HCT116 (cell line): Measurements from ENCODE around the gene ZAR1L. TPM values are rescaled to one million over a fixed set of nuclear protein-coding genes. Genes with fewer than 3 reads are reported as not detected.
A peak's percentile ranks its signal among the peaks of the same experiment; 100 is the strongest.

Experiments used
- ATAC-seq: fragments of 200-7000 bp; cut with Tn5 transposase; 2 replicates; pipeline ENCODE4 v1.9.1; 2020; ENCODE audit warnings: mild to moderate bottlenecking, moderate library complexity
- BruUV-seq: library from RNA; stranded (reverse); fragments of 400-500 nt; replicated peaks from 2 replicates; lab custom pipeline; 2021; lab: Mats Ljungman, UMichigan
- CTCF ChIA-PET: fragments of 300-600 bp; sonication (Branson Sonifier 250); formaldehyde crosslinking; loops from one replicate; lab custom pipeline; 2021; ENCODE audit warnings: antibody characterized with exemption; lab: Charles Lee
- POLR2A ChIA-PET: fragments of 300-600, 350-600 bp; sonication (Branson Sonifier 250); formaldehyde crosslinking; loops from one replicate; lab custom pipeline; 2021; ENCODE audit warnings: antibody characterized with exemption; lab: Charles Lee
- RAD21 ChIA-PET, 2 experiments: fragments of 300-600 bp; sonication (Branson Sonifier 250); formaldehyde crosslinking; loops; one replicate each; lab custom pipeline; 2023; ENCODE audit warnings: low total read pairs in 2 of 2; ENCODE audit not compliant: uncharacterized antibody in 2 of 2, unreplicated experiment in 2 of 2, low non-redundant PET in 1 of 2; lab: Charles Lee
- DNase-seq: peaks from one replicate; pipeline ENCODE4 v3.0.0-alpha.2; 2010; ENCODE audit warnings: low read depth, low spot score
- H2AFZ ChIP-seq: fragments of 200-600 bp; shearing (Covaris generic), sonication (generic); 2 replicates; pipeline ENCODE4 v1.6.1; 2017; ENCODE audit warnings: low read depth, mixed run types, mixed read lengths, antibody characterized with exemption, low read length; ENCODE audit not compliant: poor library complexity, severe bottlenecking
- H3K27ac ChIP-seq: 2 replicates; pipeline ENCODE4 v1.5.1; 2012; ENCODE audit warnings: low read depth, low read length
- H3K27me3 ChIP-seq: fragments of 200-600 bp; sonication (generic); 2 replicates; pipeline ENCODE4 v1.6.1; 2016; ENCODE audit warnings: mixed run types, low read length, mixed read lengths; ENCODE audit not compliant: insufficient read depth
- H3K36me3 ChIP-seq, 2 experiments: fragments of 200-500 bp in 1 of 2; fragments of 200-600 bp in 1 of 2; sonication (Bioruptor generic) in 1 of 2; sonication (generic) in 1 of 2; 2 replicates each; pipeline versions ENCODE4 v1.5.1 to v1.6.1; 2014 to 2016; ENCODE audit warnings: low read length in 2 of 2, inconsistent platforms in 1 of 2, mixed read lengths in 1 of 2, mixed run types in 1 of 2; ENCODE audit not compliant: insufficient read depth in 2 of 2, control insufficient read depth in 1 of 2
- H3K4me1 ChIP-seq, 2 experiments: fragments of 200-600 bp in 1 of 2; sonication (generic) in 1 of 2; 2 replicates each; pipeline versions ENCODE4 v1.5.1 to v1.6.1; 2012 to 2017; ENCODE audit warnings: low read length in 2 of 2, inconsistent platforms in 1 of 2, mild to moderate bottlenecking in 1 of 2, mixed read lengths in 1 of 2, mixed run types in 1 of 2, moderate library complexity in 1 of 2; ENCODE audit not compliant: insufficient read depth in 2 of 2, control insufficient read depth in 1 of 2
- H3K4me2 ChIP-seq: fragments of 200-600 bp; sonication (generic); 2 replicates; pipeline ENCODE4 v1.6.1; 2017; ENCODE audit warnings: mixed run types, low read length, mixed read lengths
- H3K4me3 ChIP-seq, 2 experiments: fragments of 200-600 bp in 1 of 2; sonication (generic) in 1 of 2; replicated peaks in 1 of 2; 2 replicates each; pipeline ENCODE4 v1.5.1; 2011 to 2016; ENCODE audit warnings: low read length in 2 of 2, control low read depth in 1 of 2, low read depth in 1 of 2, mild to moderate bottlenecking in 1 of 2, mixed read lengths in 1 of 2, mixed run types in 1 of 2
- H3K79me2 ChIP-seq: fragments of 200-600 bp; sonication (generic); 2 replicates; pipeline ENCODE4 v1.6.1; 2017; ENCODE audit warnings: mild to moderate bottlenecking, mixed run types, low read length, moderate library complexity, mixed read lengths; ENCODE audit not compliant: insufficient read depth
- H3K9ac ChIP-seq: fragments of 200-600 bp; sonication (generic); 2 replicates; pipeline ENCODE4 v1.6.1; 2016; ENCODE audit warnings: low read length, mixed read lengths
- H3K9me2 ChIP-seq: fragments of 200-600 bp; sonication (generic), shearing (Covaris generic); 2 replicates; pipeline ENCODE4 v1.6.1; 2017; ENCODE audit warnings: mixed run types, mild to moderate bottlenecking, moderate library complexity; ENCODE audit not compliant: insufficient read depth
- H3K9me3 ChIP-seq, 2 experiments: fragments of 200-500 bp in 1 of 2; fragments of 200-600 bp in 1 of 2; sonication (Bioruptor generic) in 1 of 2; sonication (generic) in 1 of 2; 2 replicates each; pipeline ENCODE4 v1.6.1; 2014 to 2017; ENCODE audit warnings: low read length in 2 of 2, mixed read lengths in 2 of 2, inconsistent platforms in 1 of 2, low read depth in 1 of 2, mild to moderate bottlenecking in 1 of 2, mixed run types in 1 of 2, moderate library complexity in 1 of 2; ENCODE audit not compliant: control insufficient read depth in 1 of 2, insufficient read depth in 1 of 2
- H4K20me1 ChIP-seq: fragments of 200-600 bp; sonication (generic), shearing (Covaris generic); 2 replicates; pipeline ENCODE4 v1.6.1; 2017; ENCODE audit warnings: mixed run types, mild to moderate bottlenecking, moderate library complexity; ENCODE audit not compliant: insufficient read depth
- CBX3 ChIP-seq: IDR thresholded peaks from 2 replicates; pipeline ENCODE4 v1.6.1; 2012; ENCODE audit warnings: low read depth
- EGR1 ChIP-seq: IDR thresholded peaks from 2 replicates; pipeline ENCODE4 v1.6.1; 2012; ENCODE audit warnings: low read depth
- ELF1 ChIP-seq: IDR thresholded peaks from 2 replicates; pipeline ENCODE4 v1.6.1; 2012; ENCODE audit warnings: low read depth, borderline replicate concordance
- FOSL1 ChIP-seq: IDR thresholded peaks from 2 replicates; pipeline ENCODE4 v1.6.1; 2012; ENCODE audit warnings: low read depth
- JUND ChIP-seq: IDR thresholded peaks from 2 replicates; pipeline ENCODE4 v1.6.1; 2012
- SIN3A ChIP-seq: IDR thresholded peaks from 2 replicates; pipeline ENCODE4 v1.6.1; 2012; ENCODE audit warnings: low read depth
- SP1 ChIP-seq: IDR thresholded peaks from 2 replicates; pipeline ENCODE4 v1.6.1; 2012; ENCODE audit warnings: low read depth
- SRF ChIP-seq: IDR thresholded peaks from 2 replicates; pipeline ENCODE4 v1.6.1; 2012; ENCODE audit warnings: low read depth
- TCF7L2 ChIP-seq: IDR thresholded peaks from 2 replicates; pipeline ENCODE4 v1.7.0; 2011; ENCODE audit warnings: borderline replicate concordance, inconsistent platforms; ENCODE audit not compliant: insufficient read depth, insufficient read length; ENCODE audit errors: extremely low read depth
- YY1 ChIP-seq: IDR thresholded peaks from 2 replicates; pipeline ENCODE4 v1.6.1; 2011; ENCODE audit warnings: low read length, low read depth, moderate library complexity, mild to moderate bottlenecking; ENCODE audit not compliant: insufficient replicate concordance; ENCODE audit errors: extremely low read depth
- ZFX ChIP-seq: fragments of 450-650 bp; IDR thresholded peaks from 2 replicates; pipeline ENCODE4 v1.6.1; 2017
- intact Hi-C: fragments of 100-400 bp; cut with micrococcal nuclease; formaldehyde crosslinking; loops from 2 replicates; pipeline ENCODE4 v1.10.0; 2022
- total RNA-seq: library from RNA; stranded (reverse); gene quantifications from one replicate; pipeline ENCODE4 v1.2.1, GENCODE V29; 2021; ENCODE audit not compliant: unreplicated experiment
- TF ChIP-seq, protein P1 (sequence below), 3 experiments: fragments of 200-600 bp in 1 of 3; sonication (generic) in 1 of 3; IDR thresholded peaks in 2 of 3; conservative IDR thresholded peaks in 1 of 3; 2 replicates each; pipeline ENCODE4 v1.5.1; 2012 to 2017; ENCODE audit warnings: low read depth in 2 of 3, low read length in 2 of 3, antibody characterized with exemption in 1 of 3, borderline replicate concordance in 1 of 3, control low read depth in 1 of 3, mild to moderate bottlenecking in 1 of 3, mixed read lengths in 1 of 3, mixed run types in 1 of 3, moderate library complexity in 1 of 3; ENCODE audit not compliant: insufficient read depth in 1 of 3
- TF ChIP-seq, protein P2 (sequence below): IDR thresholded peaks from 2 replicates; pipeline ENCODE4 v1.6.1; 2012

ZAR1L gene
- total RNA-seq, 1 experiment from 2014 or later: 0.15 TPM

DNA sequence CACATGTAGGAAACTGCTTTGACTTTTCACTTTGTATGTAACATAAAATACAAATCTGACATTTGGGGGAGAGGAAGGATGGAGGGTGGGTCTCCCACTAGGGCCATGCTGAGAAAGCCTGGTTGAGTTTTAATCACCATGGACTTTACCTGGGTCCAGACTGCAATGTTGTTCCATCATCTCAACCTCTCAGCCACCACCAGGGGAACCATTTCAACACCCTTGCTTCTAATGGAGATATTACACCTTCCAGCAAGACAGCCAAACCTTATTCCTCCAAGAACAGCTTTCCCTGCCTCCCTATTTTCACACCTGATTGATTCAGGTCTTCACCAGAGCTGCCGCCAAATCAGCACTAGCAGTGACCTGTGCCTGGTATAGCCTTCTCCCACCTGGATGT is 56.0 kb downstream of the ZAR1L start:
- no peaks in the 10 kb centered on the region for H3K36me3 ChIP-seq
- H3K27me3 ChIP-seq: no peaks in the 10 kb centered on the region
- H3K9me3 ChIP-seq: no peaks in the 10 kb centered on the region
- ChIA-PET RAD21 (no interaction called here), POLR2A (no interaction called here)
- no peaks in the 10 kb centered on the region for H3K79me2 ChIP-seq
- H3K9me2 ChIP-seq: no peaks in the 10 kb centered on the region
- H3K4me1 ChIP-seq: peaks cover 8 to 11% of the 10 kb centered on the region in 2 experiments; a peak in 3 of 4 replicates
- H2AFZ ChIP-seq: no peak overlapping the region
- H3K9ac ChIP-seq: no peak overlapping the region
- TF ChIP-seq FOSL1: no peak
- TF ChIP-seq, protein P1, sequence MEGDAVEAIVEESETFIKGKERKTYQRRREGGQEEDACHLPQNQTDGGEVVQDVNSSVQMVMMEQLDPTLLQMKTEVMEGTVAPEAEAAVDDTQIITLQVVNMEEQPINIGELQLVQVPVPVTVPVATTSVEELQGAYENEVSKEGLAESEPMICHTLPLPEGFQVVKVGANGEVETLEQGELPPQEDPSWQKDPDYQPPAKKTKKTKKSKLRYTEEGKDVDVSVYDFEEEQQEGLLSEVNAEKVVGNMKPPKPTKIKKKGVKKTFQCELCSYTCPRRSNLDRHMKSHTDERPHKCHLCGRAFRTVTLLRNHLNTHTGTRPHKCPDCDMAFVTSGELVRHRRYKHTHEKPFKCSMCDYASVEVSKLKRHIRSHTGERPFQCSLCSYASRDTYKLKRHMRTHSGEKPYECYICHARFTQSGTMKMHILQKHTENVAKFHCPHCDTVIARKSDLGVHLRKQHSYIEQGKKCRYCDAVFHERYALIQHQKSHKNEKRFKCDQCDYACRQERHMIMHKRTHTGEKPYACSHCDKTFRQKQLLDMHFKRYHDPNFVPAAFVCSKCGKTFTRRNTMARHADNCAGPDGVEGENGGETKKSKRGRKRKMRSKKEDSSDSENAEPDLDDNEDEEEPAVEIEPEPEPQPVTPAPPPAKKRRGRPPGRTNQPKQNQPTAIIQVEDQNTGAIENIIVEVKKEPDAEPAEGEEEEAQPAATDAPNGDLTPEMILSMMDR (IDR thresholded peaks at IDR 0.05 in 2 of 3, conservative IDR thresholded peaks at IDR 0.05 in 1 of 3; ENCODE audit: borderline replicate concordance in 1 of 3, insufficient read depth in 1 of 3, low read depth in 2 of 3, low read length in 2 of 3): peak in 2 of 3 experiments; percentile 42 to 51; a peak in 3 of 6 replicates
- TF ChIP-seq, all 23 proteins: peak for 1
- H3K4me3 ChIP-seq: no peak overlapping the region
- H4K20me1 ChIP-seq: no peaks in the 10 kb centered on the region
- DNase-seq (no peak), ATAC-seq (peak; percentile 79)
- no peak overlapping the region for H3K27ac ChIP-seq
- H3K4me2 ChIP-seq: no peak overlapping the region
- CTCF ChIA-PET: interaction anchor here (1.8 kb wide), 1 partner anchor 9 kb away, joined by 11 read pairs; no protein-coding TSS in a partner anchor
- intact Hi-C loops: loop anchor here (5.0 kb wide), 1 partner anchor 48 kb away; no protein-coding TSS in a partner anchor
- BruUV-seq: no TSS peak

DNA sequence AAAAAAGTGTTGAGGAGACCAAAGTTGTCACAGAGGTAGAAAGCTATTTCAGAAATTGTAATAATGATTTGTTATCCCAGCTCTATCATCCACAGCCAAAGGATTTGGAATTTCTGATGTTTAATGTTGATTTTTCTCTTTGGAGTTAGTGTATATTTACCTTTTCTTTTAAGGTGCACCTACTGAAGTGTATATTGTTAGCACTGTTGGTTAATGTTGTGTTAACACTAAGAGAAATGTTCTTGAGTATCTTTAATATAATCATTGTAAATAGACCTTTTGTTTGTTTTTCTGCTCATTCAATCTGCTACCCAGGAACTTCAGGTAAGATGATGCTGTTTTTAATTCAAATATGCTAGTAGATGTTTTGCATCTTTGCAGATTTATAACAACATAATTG is 57.5 kb downstream of the ZAR1L start:
- DNase-seq (no peak), ATAC-seq (no peak)
- peaks cover 8 to 11% of the 10 kb centered on the region in 2 experiments; a peak in 3 of 4 replicates for H3K4me1 ChIP-seq
- H3K36me3 ChIP-seq: no peaks in the 10 kb centered on the region
- ChIA-PET CTCF (interaction anchor here (0.9 to 1.1 kb wide), 2 partner anchors 10 to 11 kb away, joined by 3 to 4 read pairs; no protein-coding TSS in a partner anchor), POLR2A (no interaction called here), RAD21 (no interaction called here)
- TF ChIP-seq EGR1 (no peak), SP1 (no peak), YY1 (no peak), JUND (no peak), TCF7L2 (no peak), ZFX (no peak), CBX3 (no peak), SRF (no peak), SIN3A (no peak), ELF1 (no peak)
- TF ChIP-seq, protein P2, sequence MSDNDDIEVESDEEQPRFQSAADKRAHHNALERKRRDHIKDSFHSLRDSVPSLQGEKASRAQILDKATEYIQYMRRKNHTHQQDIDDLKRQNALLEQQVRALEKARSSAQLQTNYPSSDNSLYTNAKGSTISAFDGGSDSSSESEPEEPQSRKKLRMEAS: no peak
- H2AFZ ChIP-seq: no peak overlapping the region
- no peak overlapping the region for H3K9ac ChIP-seq
- no peaks in the 10 kb centered on the region for H3K9me3 ChIP-seq
- H3K79me2 ChIP-seq: no peaks in the 10 kb centered on the region
- H3K4me2 ChIP-seq: no peak overlapping the region
- H3K27ac ChIP-seq: no peak overlapping the region
- H3K9me2 ChIP-seq: no peaks in the 10 kb centered on the region
- intact Hi-C loops: loop anchor here (5.0 kb wide), 1 partner anchor 50 kb away; no protein-coding TSS in a partner anchor
- H3K4me3 ChIP-seq: no peak overlapping the region
- H4K20me1 ChIP-seq: no peaks in the 10 kb centered on the region
- BruUV-seq: no TSS peak
- H3K27me3 ChIP-seq: no peaks in the 10 kb centered on the region
